HT-29 (cell line): ENCODE results near the gene ALOXE3. TPM values are rescaled to one million over a fixed set of nuclear protein-coding genes. Genes with fewer than 3 reads are reported as not detected.
A peak's percentile ranks its signal among the peaks of the same experiment; 100 is the strongest.
"Not testable (repeated sequence)": the region's sequence is repeated elsewhere in the genome, so short reads cannot be mapped to it uniquely, and the experiment has no call there.

Source experiments
- DNase-seq: peaks from one replicate; pipeline ENCODE4 v3.0.0-alpha.2; 2015; ENCODE audit warnings: low spot score
- total RNA-seq: library from RNA; depleted of rRNA; stranded (reverse); fragments of >200 nt; shearing (Covaris generic); gene quantifications from 2 replicates; pipeline ENCODE4 v1.2.3, GENCODE V29; 2014

ALOXE3 gene
- total RNA-seq, 1 experiment from 2014 or later = not detected

DNA sequence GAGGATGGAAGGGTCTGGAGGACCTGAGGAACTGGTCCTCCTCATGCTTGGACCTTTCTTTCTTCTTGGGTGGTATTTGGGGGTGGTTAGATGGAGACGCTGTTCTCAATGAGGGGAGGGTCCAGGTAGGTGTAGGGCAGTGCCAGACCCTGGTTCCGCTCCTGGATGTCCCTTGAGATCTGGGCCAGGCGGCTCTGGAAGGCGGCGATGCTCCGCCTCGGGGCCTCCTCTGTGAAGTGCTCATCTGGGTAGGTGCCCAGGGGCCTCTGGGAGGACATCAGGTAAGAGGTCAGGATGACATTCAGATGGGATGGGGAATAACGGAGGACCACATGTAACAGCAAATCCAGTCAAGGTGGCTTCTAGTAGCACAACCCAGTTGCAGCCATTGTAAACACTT is 21.8 kb downstream of the ALOXE3 start:
- no peak for DNase-seq

DNA sequence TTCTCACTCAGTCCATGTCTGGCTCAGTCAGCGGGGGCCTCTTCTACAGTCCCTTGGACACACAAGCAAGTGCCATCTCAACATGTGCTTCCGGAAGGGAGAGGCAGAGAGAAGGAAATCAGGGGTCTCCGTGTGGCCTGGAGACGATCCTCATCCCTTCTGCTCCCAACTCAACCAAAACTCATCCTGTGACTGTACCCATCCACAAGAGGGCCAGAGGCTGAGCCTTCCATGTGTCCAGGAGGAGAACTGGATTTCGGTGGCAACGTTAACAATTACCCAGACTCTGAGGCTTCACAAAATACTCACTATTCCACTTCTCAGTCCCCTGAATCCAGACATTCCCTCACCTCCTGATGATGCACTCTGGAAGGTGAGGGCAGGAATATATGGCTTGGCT is 23.0 kb downstream of the ALOXE3 start:
- DNase-seq = no peak

DNA sequence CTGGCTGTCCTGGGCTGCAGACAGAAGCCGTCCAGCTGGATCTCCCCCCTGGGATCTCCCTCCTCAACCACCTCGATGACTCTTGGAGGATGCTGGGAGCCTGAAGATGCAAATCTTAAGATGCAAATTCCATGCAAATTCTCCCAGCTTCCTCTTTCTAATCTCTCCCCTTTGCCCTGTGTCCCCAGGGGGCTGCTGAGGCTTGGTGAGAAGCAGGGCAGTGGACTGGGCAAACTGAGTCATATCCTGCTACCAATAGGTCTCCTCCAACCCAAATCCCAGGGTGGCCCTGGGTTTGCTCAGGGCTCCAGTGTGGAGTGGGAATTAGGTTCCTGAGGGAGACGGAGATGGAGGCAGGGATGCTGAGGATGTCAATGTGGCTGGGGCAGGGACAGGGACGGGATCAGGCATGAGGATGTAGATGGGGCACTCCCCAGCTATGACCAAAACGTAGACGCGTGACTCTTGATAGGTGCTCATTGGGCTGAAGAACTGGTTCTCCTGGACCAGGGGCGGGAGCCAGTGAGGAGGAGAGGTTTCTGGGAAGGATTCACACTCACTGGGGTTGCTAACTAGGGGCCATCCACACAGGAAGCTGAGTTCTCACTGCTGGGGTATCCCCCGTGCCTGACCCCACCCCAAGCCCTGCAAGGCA is 27.2 kb downstream of the ALOXE3 start:
- no peak for DNase-seq

DNA sequence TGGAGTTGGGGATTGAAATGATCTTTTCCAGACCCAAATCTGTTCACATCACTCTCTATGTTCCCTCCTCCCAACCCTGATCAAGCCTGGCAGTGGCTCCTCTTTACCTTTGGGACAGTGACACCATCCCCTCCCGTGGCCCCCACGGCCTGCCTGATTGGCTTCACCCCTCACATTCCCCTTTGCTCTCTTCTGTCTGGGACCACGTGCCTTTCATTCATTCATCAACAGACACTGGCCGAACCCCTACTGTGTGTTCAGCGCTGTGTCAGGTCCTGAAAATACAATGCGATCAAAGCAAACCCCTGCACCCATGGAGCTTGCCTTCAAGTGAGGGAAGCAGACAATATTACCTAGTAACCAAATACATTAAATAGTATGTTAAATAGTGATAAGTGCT is 28.6 kb downstream of the ALOXE3 start:
- DNase-seq = no peak

DNA sequence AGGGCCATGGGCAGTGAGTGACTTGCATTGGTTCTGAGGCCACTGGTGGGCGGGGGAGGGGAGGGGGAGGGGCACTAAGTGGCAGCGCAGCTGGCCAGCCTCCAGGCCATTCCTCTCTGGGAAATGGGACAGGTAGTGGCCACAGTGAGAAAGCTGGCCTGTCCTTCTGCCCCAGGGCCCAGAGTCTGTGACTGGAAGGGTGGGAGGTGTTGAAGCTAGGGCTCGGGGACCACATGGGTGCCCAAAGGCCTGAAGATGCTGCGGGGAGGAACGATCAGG is 30.4 kb downstream of the ALOXE3 start:
- no peak for DNase-seq

DNA sequence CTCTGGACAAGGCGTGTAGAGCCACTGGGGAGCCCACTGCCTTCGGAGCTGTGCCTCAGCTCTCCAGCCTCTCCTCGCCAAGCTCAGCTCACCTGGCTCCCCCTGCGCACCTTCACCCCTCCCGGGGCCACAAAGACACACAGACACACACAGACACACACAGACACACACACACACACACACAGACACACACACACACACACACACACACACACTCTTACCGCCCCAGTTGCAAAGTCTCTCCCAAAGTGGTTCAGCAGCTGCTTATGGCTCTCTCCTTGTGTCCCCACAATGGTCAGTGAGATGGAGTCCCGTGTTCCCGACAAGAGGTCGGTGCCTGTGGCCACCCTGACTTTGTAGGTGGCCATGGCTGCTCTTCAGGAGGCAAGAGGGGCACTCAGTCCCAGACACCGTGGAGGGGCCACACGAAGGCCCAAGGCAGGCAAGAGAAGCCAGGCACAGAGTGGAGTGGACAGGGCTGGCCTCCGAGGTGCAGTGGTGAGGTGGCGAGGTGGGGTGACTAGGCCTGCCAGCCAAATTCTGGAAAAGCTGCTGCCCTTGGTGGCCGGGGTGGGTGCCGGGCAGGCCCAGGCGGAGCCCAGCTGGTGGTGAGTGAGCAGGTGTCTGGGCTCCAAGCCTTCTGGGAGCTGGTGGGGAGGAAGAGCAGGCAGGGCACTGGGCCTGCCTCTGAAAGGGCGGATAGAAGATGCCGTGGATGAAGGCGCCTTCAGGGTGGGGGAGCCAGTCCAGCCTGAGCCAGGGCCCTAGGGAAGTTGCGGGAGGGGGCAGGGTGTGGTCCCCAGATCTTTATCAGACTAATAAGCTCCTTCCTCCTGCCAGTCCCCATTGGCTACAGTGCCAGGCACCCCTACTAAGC is 31.0 kb downstream of the ALOXE3 start, which contains the start of gene ALOX12B:
Gene ALOX12B (minus strand): TSS at position 642 of the 877 bp plus-strand sequence. CDS start 274 bp downstream, at position 368.
- DNase-seq = no peak

DNA sequence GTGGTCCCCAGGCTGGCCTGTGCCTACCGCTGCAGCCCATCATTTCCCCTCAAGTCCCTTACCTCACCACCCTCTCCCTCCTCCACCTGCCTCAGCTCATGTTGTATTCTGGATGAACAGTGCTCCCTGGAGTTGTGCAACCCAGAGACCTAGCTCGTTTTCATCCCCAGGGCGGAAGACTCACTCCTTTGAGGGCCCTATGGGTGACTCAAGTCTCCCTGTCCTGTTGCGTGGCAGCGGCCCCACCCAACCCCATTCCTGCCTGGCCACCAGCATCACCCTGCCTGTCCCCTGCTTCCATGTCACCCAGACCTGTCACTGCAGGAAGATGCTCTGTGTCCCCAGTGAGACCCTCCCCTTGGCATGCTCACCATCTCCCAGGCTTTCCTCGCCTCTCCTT is 34.1 kb downstream of the ALOXE3 start:
- DNase-seq = no peak

DNA sequence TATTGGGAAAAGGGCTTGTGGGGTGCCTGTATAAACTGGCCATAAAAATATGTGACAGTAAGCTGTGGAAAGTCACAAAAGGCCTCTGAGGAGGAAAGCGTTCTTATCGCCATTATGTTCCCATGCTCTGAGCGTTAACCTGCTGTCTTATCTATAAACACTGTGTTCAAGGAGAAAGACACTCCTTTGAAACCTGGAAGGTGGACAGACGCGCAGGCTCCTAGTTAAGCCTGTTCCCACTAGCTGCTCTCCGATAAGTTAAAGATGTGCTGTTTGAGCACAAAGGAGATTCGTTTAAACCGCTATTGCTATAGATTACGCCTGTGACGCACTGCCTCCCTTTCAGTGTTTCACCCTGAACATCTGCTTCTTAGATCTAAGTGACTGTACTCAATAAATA is 36.0 kb downstream of the ALOXE3 start:
- no peak for DNase-seq

DNA sequence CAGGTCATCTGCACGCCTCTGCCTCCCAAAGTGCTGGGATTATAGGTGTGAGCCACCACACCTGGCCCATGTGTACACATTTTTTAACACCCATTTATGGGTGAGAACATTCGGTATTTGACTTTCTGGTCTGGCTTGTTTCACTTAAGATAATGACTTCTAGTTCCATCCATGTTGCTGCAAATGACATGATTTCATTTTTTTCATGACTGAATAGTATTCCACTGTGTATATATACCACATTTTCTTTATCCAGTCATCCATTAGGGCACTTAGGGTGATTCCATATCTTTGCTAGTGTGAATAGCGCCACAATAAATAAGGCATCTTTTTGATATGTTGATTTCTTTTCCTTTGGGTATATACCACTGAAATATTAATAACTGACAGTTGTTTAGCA is 36.4 kb downstream of the ALOXE3 start:
- DNase-seq = no peak

DNA sequence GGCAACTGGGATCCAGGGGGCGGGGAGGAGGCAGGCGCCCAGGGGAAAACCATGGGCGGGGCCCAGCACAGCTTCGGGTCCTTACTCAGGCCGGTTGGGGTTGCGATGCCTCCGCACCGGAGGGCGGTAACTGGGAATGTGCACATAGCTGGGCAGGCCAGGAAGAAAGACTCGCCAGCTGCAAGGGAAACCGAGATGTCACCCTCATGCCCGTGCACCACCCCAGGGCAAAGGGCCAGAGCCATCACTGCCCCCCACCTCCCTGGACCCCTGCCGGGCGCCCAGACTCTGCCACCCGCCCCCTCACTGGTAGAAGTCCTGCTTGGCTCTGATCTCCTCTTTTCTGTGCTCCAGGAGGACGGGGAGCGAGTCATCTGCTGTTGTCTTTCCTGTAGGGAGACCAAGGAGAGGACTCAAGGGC is 37.5 kb downstream of the ALOXE3 start:
- DNase-seq = peak; percentile 13

DNA sequence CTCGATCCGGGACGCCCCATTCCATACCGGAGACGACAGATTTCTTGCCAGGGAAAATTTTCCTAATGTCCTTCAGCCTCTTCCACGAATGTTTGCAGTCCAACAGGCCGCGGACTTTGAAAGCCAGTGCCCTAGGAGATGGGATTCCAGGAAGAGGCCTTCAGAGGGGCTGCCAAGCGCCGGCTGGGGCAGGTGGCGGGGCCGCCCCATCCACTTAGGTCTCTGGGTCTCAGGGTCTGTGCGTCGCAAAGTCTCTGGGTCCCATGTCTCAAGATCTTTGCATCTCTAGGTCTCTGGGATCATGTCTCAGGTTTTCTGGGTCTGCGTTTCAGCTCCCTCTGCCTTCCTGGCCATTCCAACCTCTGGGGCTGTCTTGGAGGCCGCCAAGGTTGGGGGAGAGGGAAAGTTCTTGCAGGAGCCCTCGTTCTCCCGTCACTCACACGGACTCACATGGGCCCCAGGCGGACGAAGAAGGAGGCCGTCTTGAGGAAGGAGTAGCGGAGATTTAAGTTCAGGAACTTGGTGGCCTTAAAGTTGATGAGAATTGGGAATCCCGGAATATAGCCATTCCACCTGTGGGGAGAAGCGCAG is 38.0 kb downstream of the ALOXE3 start:
- DNase-seq = peak; percentile 6

DNA sequence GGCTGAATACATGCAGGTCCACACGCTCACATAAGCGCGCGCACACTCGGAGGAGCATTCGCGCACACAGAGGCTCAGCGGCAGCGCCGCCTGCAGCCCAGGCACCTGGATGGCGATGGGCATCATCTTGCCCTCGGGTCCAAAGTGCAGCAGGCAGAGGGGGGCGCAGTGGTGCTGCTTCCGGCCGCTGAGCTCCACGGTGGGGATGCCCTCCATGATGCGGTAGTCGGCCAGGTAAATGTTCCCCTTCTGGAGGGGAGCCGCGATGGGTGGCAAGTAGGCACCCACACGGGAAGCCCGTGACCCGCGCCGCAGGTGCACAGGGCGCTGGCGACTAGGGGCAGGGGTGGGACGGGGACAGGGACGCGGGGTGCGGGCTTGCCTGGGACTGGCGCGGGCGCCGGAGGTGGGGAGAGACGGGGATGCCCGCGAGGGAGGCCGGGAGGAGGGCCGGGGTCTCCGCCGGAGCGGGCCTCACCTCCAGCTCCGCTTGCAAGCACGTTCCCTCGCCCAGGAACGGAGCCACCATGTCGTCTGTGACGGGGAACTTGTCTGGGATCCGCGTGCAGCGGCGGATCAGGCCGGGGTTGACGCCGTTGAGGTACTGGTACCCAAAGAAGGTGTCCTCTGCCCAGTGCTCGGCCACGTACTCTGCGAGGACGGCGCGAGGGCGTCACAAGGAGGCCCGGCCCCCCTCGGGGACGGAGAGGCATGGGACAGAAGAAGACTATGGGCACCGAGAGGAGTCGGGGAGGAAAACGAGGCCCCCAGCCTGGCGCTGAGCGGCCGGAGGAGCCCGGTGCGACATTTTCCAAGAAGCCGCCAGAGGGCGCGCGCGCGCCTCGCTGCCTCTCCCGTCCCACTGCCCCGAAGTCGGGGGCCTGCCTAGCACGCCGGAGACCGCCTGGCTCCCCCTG is 38.8 kb downstream of the ALOXE3 start:
- peak; percentile 71 for DNase-seq

DNA sequence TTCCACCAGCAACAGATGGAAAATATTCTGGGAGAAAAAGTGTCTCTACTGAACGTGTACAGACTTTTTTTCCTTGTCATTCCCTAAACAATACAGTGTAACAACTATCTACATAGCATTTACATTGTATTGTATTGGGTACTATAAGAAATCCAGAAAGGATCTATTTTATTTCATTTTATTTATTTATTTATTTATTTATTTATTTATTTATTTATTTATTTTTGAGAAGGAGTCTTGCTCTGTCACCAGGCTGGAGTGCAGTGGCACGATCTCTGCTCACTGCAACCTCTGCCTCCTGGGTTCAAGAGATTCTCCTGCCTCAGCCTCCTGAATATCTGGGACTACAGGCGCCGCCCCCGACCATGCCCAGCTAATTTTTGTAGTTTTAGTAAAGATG is 40.4 kb downstream of the ALOXE3 start:
- not testable (repeated sequence) for DNase-seq

DNA sequence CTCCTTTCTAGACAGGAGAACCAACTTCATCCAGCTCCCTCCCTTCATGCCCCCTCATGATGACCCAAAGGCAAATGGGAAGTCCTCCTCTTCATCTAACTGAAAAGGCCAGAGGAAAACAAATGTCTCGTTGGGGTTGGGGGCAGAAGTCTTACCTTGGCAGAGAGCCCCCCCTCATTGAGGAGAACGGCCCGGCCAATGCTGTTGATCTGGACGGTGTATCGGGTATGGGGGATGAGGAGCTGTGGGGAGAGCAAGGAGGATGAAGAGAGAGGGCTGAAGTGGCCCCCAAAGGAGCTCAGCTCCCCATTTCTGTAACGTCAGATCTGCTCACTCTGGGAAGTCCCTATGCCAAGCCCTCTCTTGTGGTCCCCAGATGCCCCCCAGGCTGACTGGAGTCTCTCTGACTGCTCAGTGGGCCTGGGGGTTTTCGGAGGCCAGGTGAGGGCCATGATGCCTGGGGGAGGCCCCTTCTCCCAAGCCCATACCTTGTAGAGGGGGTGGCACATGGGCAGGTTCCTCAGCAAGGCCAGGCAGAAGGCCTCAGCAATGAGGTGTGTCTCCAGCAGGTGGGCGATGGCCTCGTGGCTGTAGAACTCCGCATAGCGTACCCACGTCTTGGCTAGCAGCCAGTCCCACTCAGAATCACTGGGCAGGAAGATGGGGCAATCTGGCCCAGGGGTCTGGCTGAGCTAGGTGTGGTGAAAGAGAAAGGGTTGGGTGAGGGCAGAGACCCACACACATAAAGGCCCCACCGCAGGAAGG is 41.6 kb downstream of the ALOXE3 start:
- no peak for DNase-seq

DNA sequence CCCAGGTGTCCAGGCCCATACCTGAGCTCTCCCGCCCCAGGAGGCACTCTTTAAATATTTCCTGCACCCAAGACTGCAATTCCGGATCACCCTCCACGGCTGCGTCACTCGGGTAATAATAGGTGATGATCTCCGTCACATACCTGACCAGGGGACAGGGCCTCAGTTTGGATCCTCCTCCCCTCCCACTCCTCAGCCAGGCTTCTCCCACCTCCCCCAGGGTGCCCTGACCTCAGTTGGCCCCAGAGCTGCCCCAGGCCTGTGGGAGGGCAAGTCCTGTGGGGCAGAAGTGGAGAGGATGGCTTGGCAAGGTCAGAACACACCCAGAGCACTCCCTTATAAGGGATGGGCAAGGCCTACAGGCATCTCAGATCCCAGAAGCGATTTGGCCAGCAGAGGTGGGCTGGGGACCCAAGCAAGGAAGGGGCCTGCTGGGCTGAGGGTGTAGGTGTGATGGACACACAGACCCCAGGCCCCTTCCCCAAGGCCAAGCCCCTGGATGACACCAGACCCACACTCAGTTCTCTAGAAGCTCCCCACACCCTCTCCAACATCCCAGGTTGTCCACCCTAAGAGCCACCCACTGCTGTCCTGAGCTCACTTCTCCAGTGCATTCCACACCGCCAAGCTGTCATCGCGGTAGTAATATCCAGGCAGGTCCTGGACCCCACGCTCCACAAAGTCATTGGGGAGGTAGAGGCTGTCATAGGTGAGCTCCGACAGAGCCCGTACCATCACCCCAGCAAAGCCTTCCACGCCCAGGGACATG is 42.6 kb downstream of the ALOXE3 start:
- no peak for DNase-seq

DNA sequence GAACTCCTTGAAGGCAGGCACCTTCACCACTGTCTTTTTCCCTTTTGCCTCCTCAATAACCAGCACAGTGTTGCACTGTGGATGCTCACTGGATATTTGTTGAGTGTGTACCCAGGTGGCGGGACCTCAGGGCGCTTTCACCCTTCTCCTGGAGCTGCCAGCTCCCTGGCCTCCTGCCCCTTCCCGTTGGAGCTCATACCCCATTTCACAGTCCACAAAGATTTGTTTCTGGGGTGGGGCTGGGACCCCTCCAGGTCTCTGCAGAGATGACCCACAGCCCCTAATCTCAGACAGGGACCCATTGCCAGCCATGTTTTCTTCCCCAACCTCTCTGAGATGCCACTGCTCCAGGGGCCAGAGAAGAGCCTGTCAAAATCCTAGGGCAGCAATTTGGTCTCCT is 43.2 kb downstream of the ALOXE3 start:
- no peak for DNase-seq

DNA sequence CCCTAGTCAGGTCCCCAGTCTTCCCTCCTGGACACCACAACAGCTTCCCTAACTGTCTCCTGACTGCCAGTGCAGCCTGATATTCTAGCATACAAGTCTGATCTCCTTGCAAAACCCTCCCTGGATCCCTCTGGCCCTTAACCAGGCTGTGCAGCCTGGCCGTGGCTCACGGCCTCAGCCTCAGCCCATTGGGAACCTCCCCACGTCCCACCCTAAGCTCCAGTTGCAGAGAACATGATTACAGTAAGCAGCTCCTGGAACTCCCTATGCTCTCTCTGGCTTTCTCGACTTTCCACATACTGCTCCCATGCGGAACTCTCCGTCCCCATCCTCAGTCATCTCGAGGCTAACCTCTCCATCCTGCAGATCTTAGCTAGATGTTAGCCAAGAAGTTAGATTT is 43.8 kb downstream of the ALOXE3 start:
- DNase-seq = no peak

DNA sequence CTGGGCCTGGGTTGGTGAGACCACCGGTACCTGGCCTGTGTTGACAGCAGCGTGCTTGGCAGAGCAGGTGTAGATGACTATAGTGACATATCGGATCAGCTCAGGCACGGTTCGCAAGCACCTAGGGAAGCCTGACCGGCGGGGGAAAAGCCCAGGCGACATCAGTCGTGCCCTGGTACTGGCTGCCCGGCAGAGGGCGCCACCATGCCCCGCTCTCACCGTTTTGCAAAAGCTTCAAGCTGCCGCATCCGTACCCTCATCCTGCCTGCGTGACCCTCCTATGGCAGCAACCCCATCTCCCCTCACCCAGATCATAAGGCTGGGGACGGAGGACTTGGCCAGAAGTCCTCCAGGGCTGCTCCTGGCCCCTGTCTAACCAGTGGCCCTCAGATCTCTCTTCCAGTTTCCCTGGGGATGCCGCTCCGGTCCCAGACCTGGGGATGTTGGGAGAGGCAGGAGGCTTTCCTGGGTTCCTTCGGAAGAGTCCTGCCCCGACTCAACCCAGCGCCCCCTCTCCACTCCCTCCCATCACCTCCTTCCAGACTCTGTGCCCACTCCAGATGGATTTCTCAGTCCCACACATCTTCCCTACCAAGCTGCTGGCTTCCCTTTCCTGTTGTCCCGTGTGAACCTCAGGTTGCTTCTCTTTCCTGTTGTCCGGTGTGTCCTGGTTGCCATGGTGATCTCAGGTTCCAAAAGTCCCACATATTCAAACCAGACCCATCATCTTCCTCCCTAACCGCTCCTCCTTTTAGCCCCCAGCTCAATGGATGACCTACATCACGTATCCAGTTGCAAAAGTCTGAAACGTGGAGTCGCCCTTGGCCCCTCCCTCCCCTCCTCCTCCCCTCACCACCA is 44.5 kb downstream of the ALOXE3 start:
- peak; percentile 58 for DNase-seq
